ENCODE data around the gene ACSBG1.

The ACSBG1 gene

DNA sequence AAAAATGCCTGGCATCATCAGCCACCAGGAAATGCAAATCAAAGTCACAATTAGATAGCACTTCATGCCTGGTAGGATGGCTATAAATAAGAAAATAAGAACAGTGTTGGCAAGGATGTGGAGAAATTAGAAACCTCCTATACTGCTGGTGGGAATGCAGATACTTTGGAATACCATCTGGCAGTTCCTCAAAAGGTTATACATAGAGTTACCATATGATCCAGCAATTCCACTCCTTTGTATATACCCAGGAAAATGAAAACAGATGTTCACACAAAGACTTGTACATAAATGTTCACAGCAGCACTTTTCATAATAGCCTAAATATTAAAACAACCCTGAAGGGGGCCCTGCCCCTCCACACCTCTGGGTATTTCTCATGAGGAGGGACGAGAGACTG is 13.7 kb downstream of the ACSBG1 start:
- DNase-seq (ENCODE audit: low spot score) = no peak

- peak; percentile 45 for DNase-seq (ENCODE audit: low spot score)
Observed at GRCh38 chr15:78216276-78217104, 17.9 kb downstream of the ACSBG1 start.

GRCh38 chr15:78213956-78214355 is 20.4 kb downstream of the ACSBG1 start:
- DNase-seq (ENCODE audit: low spot score) = no peak

GRCh38 chr15:78213425-78213750 is 21.0 kb downstream of the ACSBG1 start:
- DNase-seq (ENCODE audit: low spot score) = no peak

GRCh38 chr15:78212546-78213424 is 21.6 kb downstream of the ACSBG1 start:
- DNase-seq (ENCODE audit: low spot score) = peak; percentile 93

- DNase-seq (ENCODE audit: low spot score) = peak; percentile 4
Observed at GRCh38 chr15:78212008-78212407, 22.4 kb downstream of the ACSBG1 start.

GRCh38 chr15:78211189-78211921 is 23.0 kb downstream of the ACSBG1 start:
- no peak for DNase-seq (ENCODE audit: low spot score)

DNA sequence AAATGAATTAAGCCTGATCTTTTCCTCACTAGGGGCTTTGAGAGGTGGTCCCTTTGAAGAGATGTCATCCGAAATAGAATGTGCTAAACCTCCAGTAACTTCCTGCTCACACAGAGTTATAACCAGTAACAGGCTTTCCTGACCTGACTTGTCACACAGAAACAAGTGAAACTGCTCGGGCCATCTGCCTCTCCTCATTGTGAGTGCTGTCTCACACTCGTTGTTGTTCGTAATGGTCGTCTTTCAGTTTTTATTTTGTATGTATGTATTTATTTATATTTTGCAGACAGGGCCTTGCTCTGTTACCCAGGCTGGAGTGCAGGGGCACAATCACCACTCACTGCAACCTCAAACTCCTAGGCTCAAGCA is 24.0 kb downstream of the ACSBG1 start:
- peak; percentile 8 for DNase-seq (ENCODE audit: low spot score)

DNA sequence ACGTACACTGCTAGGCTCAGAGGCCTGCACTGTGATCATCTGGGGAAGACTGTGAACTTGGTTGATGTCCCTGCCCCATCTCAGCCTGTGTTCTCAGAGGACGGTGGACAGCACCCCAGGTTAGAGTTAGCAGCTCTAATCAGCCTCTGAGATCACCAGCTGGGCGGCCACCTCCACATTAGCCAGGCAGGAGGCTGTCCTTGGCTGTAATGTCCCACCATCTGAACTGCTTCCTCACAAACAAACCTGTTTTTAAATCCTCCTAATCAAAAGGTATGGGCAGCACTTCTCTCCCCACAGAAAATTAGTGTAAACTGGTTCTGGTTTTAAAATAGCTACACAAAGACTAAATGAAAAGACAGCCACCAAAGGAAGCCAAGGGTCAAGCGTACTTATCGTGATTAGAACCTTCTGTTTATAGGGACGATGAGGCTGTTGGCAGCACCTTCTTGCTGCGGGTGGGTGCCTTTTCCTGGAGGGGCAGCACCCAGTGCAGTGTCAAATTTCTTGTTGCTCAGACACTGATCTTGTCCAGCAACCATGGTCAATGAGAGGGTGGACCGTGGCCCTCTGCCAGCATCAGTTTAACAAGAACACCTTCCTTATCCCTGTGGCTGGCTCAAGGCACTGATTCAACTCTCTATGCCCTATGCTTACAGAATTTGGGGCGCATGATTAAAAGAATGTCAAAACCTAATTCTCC is 24.6 kb downstream of the ACSBG1 start:
- peak; percentile 9 for DNase-seq (ENCODE audit: low spot score)

DNA sequence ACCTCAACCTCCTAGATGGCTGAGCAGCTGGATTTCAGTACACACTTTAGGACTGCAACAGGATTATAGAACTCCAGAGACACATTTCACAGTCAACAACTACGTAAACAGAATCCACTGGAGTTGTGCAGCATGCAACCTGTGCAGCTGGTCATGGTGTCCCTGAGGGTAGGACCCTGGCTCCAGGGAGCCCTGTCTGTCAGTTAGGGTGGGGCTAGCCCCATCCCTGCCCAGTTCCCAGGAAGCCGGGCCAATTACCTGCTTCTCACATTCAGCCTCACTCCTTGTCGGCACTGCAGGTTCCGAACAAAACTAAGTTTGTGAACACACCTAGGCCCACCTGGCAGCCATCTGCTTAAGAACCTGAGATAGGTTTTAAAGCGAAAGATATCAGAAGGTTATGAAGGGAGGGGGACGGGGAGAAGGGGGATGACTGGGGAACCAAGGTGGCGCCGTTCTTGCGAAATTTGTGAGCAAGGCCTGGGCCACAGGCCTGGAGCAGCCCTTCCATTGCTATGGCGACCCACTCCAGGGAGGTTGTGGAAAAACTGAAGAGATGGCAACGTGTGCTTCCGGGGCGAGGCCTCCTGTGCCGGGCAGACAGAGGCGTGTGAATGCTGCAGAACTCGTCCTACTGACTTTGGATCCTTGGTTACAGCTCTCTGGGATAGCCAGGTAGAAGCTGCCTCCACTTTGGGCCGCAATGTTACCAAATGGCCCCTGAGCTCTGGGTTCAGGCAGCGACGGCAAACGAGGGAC is 25.3 kb downstream of the ACSBG1 start:
- peak; percentile 38 for DNase-seq (ENCODE audit: low spot score)

- peak; percentile 2 for DNase-seq (ENCODE audit: low spot score)
Observed at GRCh38 chr15:78208341-78208844, 26.0 kb downstream of the ACSBG1 start.

DNA sequence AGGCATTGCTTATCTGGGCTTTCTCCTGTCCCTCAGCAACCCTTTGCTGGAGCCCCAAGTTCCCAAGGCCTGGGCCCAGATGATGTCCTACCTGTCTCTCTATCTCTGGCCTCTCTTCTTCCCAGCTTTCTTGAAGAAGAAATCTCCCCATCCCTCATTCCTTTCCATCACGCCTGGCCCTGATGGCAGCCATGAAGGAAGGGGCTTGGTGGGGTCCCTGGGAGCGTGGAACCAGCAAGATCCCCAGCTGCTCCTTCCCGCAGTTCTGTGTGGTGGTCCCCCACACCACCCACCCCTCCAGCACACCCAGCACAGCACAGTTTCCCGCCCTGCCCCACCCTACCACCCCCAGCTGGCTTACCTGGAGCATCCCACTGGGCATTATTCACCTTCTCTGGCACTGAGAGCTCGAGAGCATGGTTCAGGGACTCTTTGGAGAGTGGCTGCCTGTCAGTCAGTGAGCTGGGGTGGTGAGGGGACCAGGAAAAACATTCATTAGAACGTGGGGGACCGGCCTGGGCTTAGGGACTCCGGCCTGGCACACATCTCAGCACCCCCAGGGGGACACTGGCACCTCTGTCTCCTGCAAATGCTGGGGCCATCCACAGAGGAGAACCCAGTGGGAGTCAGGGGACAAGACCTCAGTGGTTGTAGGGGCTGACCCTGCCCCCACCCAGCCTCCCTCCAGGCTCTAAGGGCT is 26.6 kb downstream of the ACSBG1 start:
- DNase-seq (ENCODE audit: low spot score) = peak; percentile 5

DNA sequence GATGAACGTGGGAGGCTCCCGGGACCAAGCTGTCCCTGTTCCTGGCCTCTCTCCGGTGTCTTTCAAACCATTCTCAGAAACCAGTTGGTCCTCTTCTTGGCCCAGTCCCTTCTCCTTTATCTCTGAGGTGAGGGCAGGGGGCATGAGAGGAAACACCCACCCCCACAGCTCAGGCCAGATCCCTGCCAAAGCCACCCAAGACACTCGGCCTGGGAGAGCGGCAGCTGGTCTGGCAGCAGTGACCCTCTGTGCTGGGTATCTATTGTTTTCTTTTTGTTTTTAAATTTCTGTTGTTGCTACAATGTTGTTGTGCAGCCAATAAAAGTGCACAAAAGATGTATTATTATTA is 27.3 kb downstream of the ACSBG1 start:
- DNase-seq (ENCODE audit: low spot score) = no peak

DNA sequence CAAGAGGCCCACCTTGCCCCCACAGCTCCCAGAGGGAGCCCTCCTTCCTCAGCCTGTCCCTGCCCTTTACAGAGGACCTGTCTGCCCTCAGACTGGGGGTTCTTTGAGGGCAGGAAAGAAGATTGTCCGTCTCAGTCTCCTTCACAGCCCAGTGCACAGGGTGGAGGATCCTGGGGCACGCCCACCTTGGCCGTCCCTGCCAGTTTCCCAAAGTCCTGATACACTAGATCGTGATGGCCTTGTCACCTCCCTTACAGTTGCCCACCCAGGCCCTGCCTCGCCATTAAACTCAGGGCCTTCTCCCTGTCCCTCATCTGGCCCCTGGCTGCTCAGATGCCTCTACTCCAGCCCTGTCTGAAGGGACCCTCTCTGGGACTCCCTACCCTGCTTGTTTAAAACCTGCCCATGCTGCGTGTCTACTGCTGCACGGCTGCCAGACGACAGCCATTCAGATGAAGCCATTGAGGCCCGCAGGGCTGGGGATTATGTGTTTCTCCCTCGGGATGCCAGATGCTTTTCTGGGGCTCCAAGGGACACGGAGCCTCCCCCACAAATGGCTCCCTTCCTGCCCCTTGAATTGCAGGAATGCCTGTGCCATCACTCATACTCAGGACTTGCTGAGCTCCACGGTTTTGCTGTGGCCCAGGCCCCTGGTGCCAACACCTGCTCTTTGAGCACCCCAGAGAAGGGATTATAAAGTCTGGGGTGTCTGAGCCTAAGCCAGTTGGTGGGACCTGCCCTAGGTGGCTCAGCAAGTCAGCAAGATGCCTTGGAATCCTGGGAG is 27.8 kb downstream of the ACSBG1 start:
- peak; percentile 54 for DNase-seq (ENCODE audit: low spot score)

DNA sequence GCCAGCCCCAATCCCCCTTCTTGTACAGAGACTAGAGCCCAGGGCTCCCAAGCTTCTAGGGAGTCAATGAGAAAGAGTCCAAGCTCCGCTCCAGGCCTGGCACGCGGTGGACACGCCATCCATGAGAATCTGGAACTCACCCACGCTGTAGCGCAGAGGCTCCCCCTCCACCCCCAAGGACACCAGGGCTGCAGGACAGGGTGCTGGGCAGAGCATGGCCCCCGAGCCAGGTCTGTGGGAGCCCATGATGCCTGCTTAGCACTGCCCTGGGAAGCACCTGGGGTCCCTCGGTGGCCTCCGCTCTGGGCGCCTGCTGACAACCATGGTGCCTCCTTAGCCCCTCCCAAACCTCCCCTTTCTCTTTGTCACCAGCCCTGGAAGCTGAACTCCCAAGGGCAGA is 28.5 kb downstream of the ACSBG1 start:
- peak; percentile 4 for DNase-seq (ENCODE audit: low spot score)

GRCh38 chr15:78205337-78205736 is 29.0 kb downstream of the ACSBG1 start:
- DNase-seq (ENCODE audit: low spot score) = peak; percentile 4

GRCh38 chr15:78204351-78205309 is 29.7 kb downstream of the ACSBG1 start:
- DNase-seq (ENCODE audit: low spot score) = peak; percentile 10
